H7 (cell line): ENCODE data around the gene RPS6KA2. TPM values are rescaled to one million over a fixed set of nuclear protein-coding genes. Genes with fewer than 3 reads are reported as not detected.
A peak's percentile ranks its signal among the peaks of the same experiment; 100 is the strongest.

Source experiments
- DNase-seq: peaks from one replicate; pipeline ENCODE4 v3.0.0; 2012
- H3K27me3 ChIP-seq: 2 replicates; pipeline ENCODE4 v1.6.0; 2011; ENCODE audit warnings: mild to moderate bottlenecking, low read length; ENCODE audit not compliant: control insufficient read depth, insufficient read depth
- H3K36me3 ChIP-seq: replicated peaks from 2 replicates; pipeline ENCODE4 v1.5.1; 2011; ENCODE audit warnings: low read length; ENCODE audit not compliant: control insufficient read depth, insufficient read depth
- H3K4me3 ChIP-seq: 2 replicates; pipeline ENCODE4 v1.5.1; 2011; ENCODE audit warnings: low read depth, mild to moderate bottlenecking, control low read depth, low read length, moderate library complexity; ENCODE audit not compliant: insufficient read depth
- total RNA-seq: library from RNA; depleted of rRNA; stranded (reverse); fragments of >200 nt; shearing (Covaris generic); gene quantifications from 2 replicates; pipeline ENCODE4 v1.2.3, GENCODE V29; 2014

RPS6KA2 gene
- total RNA-seq, 1 experiment from 2014 or later: 12.7 TPM

- DNase-seq: no peak
- peaks cover 1% of the 10 kb centered on the region; the same call in 1 of the 2 replicates for H3K36me3 ChIP-seq
- no peaks in the 10 kb centered on the region for H3K27me3 ChIP-seq
- H3K4me3 ChIP-seq: no peak overlapping the region
Observed at GRCh38 chr6:166461821-166462460, 165.1 kb downstream of the RPS6KA2 start.

DNA sequence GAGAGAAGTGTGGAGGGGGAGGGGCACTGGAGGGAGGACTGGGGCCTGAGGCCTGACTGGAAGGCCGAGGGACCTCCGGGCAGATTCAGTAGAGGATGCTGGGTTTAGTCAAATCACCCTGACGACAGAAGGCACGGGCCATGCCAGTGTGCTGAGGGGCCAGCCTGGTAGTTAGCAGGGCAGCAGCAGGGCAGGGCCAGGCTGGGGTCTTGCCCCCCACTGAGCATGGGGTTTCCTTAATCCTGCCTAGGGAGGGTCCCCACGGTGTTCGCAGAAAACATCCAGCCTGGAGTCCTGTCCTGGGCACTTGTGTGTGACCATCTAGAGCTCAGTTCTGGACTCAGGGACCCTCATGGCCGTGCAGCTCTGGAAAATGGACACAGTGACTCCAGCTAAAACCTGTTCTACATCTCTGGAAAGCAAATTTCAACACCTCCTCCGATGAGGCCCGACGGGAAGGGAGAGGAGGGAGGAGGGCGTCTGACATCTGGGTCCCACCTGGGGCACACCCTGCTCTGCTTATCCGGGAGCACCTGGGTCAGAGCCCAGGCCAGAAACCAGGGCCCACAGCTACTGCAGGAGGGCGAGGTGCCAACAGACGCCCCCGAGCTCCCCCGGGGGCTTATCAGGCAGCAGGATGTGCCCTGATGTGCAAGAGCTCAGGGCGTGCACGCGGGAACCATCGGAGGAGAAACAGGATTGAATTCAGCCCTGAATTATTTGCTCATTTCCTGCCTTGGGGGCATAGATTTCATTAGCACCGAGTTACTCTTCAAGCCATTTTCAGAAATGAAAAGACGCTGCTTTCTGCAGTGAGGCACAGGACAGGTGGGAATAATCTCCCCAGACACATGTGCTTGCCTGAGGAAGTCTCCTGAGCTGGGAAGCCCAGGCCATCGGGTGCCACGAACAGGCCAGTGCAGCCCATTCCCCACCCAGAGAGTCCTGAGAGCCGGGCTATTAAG is 166.3 kb downstream of the RPS6KA2 start:
- DNase-seq: no peak
- Histone ChIP-seq H3K4me3 (no peak overlapping the region), H3K36me3 (peaks cover 1% of the 10 kb centered on the region; the same call in 1 of the 2 replicates), H3K27me3 (no peaks in the 10 kb centered on the region)

- Histone ChIP-seq H3K36me3 (peaks cover 1% of the 10 kb centered on the region; the same call in 1 of the 2 replicates), H3K27me3 (no peaks in the 10 kb centered on the region), H3K4me3 (no peak overlapping the region)
- DNase-seq: peak; percentile 33
Observed at GRCh38 chr6:166459906-166460305, 167.1 kb downstream of the RPS6KA2 start.

- no peaks in the 10 kb centered on the region for H3K27me3 ChIP-seq
- no peaks in the 10 kb centered on the region; the same call in 1 of the 2 replicates for H3K36me3 ChIP-seq
- no peak overlapping the region for H3K4me3 ChIP-seq
- DNase-seq: no peak
Observed at GRCh38 chr6:166459272-166459671, 167.8 kb downstream of the RPS6KA2 start.

DNA sequence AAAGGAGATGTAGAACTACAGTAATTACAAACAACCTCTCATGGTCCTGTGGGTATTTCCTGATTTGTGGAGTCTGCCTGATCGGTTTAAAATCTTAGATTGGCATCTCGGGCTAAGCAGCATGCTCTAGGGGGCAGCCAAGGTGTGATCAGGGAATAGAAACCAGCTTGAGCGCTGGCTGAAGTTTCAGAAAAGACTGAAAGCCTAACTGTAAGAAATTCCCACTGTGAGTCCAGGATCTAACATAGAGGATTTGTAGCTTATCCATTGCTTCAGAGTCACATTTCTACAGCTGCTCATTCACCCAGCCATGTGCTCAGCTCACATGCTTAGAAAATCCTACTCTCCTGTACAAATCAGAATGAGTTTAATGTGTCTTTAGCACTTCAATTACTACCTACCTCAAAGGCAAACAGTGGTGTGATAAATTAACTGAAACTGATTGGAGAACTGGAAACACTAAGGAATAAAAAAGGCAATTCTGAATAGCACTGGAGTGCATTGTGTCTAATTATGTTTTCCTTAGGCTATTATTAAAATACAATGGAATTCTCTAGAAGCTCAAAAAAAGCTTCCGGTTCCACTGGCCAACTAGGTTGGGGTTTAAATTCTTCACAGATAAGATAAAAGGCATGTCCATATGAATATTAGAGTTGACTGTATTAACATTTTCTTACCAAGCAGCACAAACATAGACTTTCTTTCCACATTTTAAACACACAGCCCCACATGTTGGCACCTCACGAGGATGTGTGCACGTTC is 170.5 kb downstream of the RPS6KA2 start:
- Histone ChIP-seq H3K4me3 (no peak overlapping the region), H3K36me3 (no peaks in the 10 kb centered on the region), H3K27me3 (no peaks in the 10 kb centered on the region)
- peak; percentile 80 for DNase-seq

- DNase-seq: no peak
- H3K4me3 ChIP-seq: no peak overlapping the region
- no peaks in the 10 kb centered on the region for H3K27me3 ChIP-seq
- no peaks in the 10 kb centered on the region; the same call in 1 of the 2 replicates for H3K36me3 ChIP-seq
Observed at GRCh38 chr6:166454692-166455515, 172.1 kb downstream of the RPS6KA2 start.

DNA sequence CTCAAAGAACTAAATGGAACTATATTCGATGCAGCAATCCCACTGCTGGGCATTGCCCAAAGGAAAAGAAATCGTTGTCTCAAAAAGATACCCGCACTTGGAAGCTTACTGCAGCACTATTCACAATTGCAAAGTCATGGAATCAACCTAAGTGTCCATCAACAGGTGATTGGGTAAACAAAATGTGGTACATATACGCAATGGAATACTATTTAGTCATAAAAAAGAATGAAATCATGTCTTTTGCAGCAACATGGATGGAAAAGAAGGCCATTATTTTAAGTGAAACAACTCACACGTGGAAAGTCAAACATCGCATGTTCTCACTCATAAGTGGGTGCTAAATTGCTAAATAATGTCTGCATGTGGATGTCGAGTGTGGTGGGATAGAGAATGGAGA is 173.4 kb downstream of the RPS6KA2 start:
- DNase-seq: no peak
- H3K27me3 ChIP-seq: no peaks in the 10 kb centered on the region
- H3K36me3 ChIP-seq: peaks cover under 1% of the 10 kb centered on the region
- H3K4me3 ChIP-seq: no peak overlapping the region

DNA sequence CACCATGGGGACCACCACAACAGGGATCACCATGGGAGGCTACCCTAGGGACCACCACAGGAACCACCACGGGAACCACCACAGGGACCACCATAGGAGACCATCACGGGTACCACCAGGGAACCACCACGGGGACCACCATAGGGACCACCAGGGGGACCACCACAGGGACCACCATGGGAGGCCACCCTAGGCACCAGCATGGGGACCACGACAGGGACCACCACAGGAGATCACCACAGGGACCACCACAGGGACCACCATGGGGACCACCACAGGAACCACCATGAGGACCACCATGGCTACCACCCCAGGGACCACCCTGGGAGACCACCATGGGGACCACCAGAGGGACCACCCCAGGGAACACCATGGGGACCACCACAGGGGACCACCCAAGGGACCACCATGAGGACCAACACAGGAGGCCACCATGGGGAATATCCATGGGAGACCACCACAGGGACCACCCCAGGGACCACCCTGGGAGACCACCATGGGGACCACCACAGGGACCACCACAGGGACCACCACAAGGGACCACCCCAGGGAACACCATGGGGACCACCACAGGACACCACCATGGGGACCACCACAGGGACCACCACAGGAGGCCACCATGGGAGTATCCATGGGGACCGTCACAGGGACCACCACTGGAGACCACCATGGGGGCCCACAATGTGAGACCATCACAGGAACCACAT is 176.7 kb downstream of the RPS6KA2 start:
- DNase-seq: no peak
- H3K27me3 ChIP-seq: no peaks in the 10 kb centered on the region
- H3K36me3 ChIP-seq: peaks cover 1% of the 10 kb centered on the region
- no peak overlapping the region for H3K4me3 ChIP-seq

GRCh38 chr6:166449641-166450040 is 177.4 kb downstream of the RPS6KA2 start:
- Histone ChIP-seq H3K4me3 (no peak overlapping the region), H3K36me3 (peaks cover 1% of the 10 kb centered on the region), H3K27me3 (no peaks in the 10 kb centered on the region)
- DNase-seq: no peak

- DNase-seq: no peak
- Histone ChIP-seq H3K4me3 (no peak overlapping the region), H3K36me3 (peaks cover 1% of the 10 kb centered on the region), H3K27me3 (no peaks in the 10 kb centered on the region)
Observed at GRCh38 chr6:166449036-166449435, 178.0 kb downstream of the RPS6KA2 start.

GRCh38 chr6:166448432-166448831 is 178.6 kb downstream of the RPS6KA2 start:
- Histone ChIP-seq H3K36me3 (peaks cover 1% of the 10 kb centered on the region), H3K27me3 (no peaks in the 10 kb centered on the region), H3K4me3 (no peak overlapping the region)
- no peak for DNase-seq

GRCh38 chr6:166446567-166447065 is 180.4 kb downstream of the RPS6KA2 start:
- no peak overlapping the region for H3K4me3 ChIP-seq
- no peak for DNase-seq

GRCh38 chr6:166446146-166446545 is 180.9 kb downstream of the RPS6KA2 start:
- Histone ChIP-seq H3K27me3 (no peaks in the 10 kb centered on the region), H3K4me3 (no peak overlapping the region), H3K36me3 (peaks cover 1% of the 10 kb centered on the region)
- no peak for DNase-seq

More at GRCh38 chr6:166446567-166447065, 180.4 kb downstream of the RPS6KA2 start:
- H3K27me3 ChIP-seq: no peaks in the 10 kb centered on the region
- H3K36me3 ChIP-seq: peaks cover 1% of the 10 kb centered on the region
